CD14-positive monocyte (primary cell): ENCODE results near the gene OR2V2. TPM values are rescaled to one million over a fixed set of nuclear protein-coding genes. Genes with fewer than 3 reads are reported as not detected.
A peak's percentile ranks its signal among the peaks of the same experiment; 100 is the strongest.

ENCODE experiments used
- DNase-seq, 3 donors: peaks; one replicate each; pipeline ENCODE4 v3.0.0-alpha.2; 2011 to 2022
- H2AFZ ChIP-seq: 2 replicates; pipeline ENCODE4 v1.6.0; 2012; ENCODE audit warnings: mild to moderate bottlenecking, low read depth, low read length, inconsistent platforms; ENCODE audit not compliant: insufficient read depth, poor library complexity, severe bottlenecking
- H3K27ac ChIP-seq, 2 donors: 1 replicate in 1 of 2; 2 replicates in 1 of 2; pipeline ENCODE4 v1.5.1; 2012 to 2013; ENCODE audit warnings: low read length in 2 of 2, control low read depth in 1 of 2, inconsistent platforms in 1 of 2, low read depth in 1 of 2, mild to moderate bottlenecking in 1 of 2
- H3K27me3 ChIP-seq, 2 donors: one replicate each; pipeline versions ENCODE4 v1.6.0 to v1.6.1; 2011 to 2013; ENCODE audit warnings: low read length in 2 of 2; ENCODE audit not compliant: control insufficient read depth in 2 of 2, insufficient read depth in 2 of 2
- H3K36me3 ChIP-seq, 2 donors: replicated peaks in 1 of 2; 1 replicate in 1 of 2; 2 replicates in 1 of 2; pipeline versions ENCODE4 v1.5.1 to v1.6.1; 2012 to 2013; ENCODE audit warnings: low read length in 2 of 2, control low read depth in 1 of 2, inconsistent platforms in 1 of 2, mild to moderate bottlenecking in 1 of 2; ENCODE audit not compliant: insufficient read depth in 2 of 2, control insufficient read depth in 1 of 2
- H3K4me1 ChIP-seq, 2 donors: 1 replicate in 1 of 2; 2 replicates in 1 of 2; pipeline versions ENCODE4 v1.5.1 to v1.6.1; 2012 to 2013; ENCODE audit warnings: low read length in 2 of 2, control low read depth in 1 of 2, inconsistent platforms in 1 of 2, mild to moderate bottlenecking in 1 of 2, moderate library complexity in 1 of 2; ENCODE audit not compliant: insufficient read depth in 2 of 2, control insufficient read depth in 1 of 2
- H3K4me2 ChIP-seq: replicated peaks from 2 replicates; pipeline ENCODE3; 2012; ENCODE audit warnings: low read length, moderate library complexity, mild to moderate bottlenecking; ENCODE audit not compliant: poor library complexity, severe bottlenecking; ENCODE audit errors: extremely low read depth
- H3K4me3 ChIP-seq, 3 experiments: fragments of 200-600 bp in 1 of 3; sonication (generic) in 1 of 3; replicated peaks in 1 of 3; 1 replicate in 2 of 3; 2 replicates in 1 of 3; pipeline ENCODE4 v1.5.1; 2011 to 2013; ENCODE audit warnings: low read length in 3 of 3, mild to moderate bottlenecking in 3 of 3, control low read depth in 2 of 3, low read depth in 2 of 3, inconsistent platforms in 1 of 3, moderate library complexity in 1 of 3
- H3K79me2 ChIP-seq: 2 replicates; pipeline ENCODE4 v1.6.0; 2012; ENCODE audit warnings: mild to moderate bottlenecking, control low read depth, inconsistent platforms, low read length, moderate library complexity; ENCODE audit not compliant: insufficient read depth
- H3K9ac ChIP-seq: 2 replicates; pipeline ENCODE4 v1.6.0; 2017; ENCODE audit warnings: low read length, mild to moderate bottlenecking; ENCODE audit not compliant: insufficient read depth, poor library complexity, severe bottlenecking
- H3K9me3 ChIP-seq, 2 donors: replicated peaks in 1 of 2; 1 replicate in 1 of 2; 2 replicates in 1 of 2; pipeline versions ENCODE4 v1.5.1 to v1.6.1; 2012 to 2013; ENCODE audit warnings: low read length in 2 of 2, control low read depth in 1 of 2; ENCODE audit not compliant: control insufficient read depth in 1 of 2, insufficient read depth in 1 of 2
- H4K20me1 ChIP-seq: 2 replicates; pipeline ENCODE4 v1.6.0; 2012; ENCODE audit warnings: mild to moderate bottlenecking, low read length, control low read depth, moderate library complexity; ENCODE audit not compliant: insufficient read depth
- H3K27ac Mint-ChIP-seq, 7 donors: one replicate each; pipeline ENCODE4 v1.8.0; 2020; ENCODE audit warnings: mild to moderate bottlenecking in 7 of 7, mixed read lengths in 7 of 7, moderate library complexity in 6 of 7, inconsistent platforms in 2 of 7
- H3K27me3 Mint-ChIP-seq, 3 donors: one replicate each; pipeline ENCODE4 v1.8.0; 2021 to 2022; ENCODE audit warnings: low read depth in 3 of 3, mild to moderate bottlenecking in 3 of 3, mixed read lengths in 3 of 3, moderate library complexity in 3 of 3, inconsistent platforms in 1 of 3
- H3K36me3 Mint-ChIP-seq, 2 donors: one replicate each; pipeline ENCODE4 v1.8.0; 2020; ENCODE audit warnings: mixed read lengths in 2 of 2, inconsistent platforms in 1 of 2, mild to moderate bottlenecking in 1 of 2
- H3K4me1 Mint-ChIP-seq: one replicate; pipeline ENCODE4 v1.8.0; 2020; ENCODE audit warnings: mild to moderate bottlenecking, mixed read lengths
- H3K4me3 Mint-ChIP-seq, 2 donors: one replicate each; pipeline ENCODE4 v1.8.0; 2020; ENCODE audit warnings: mild to moderate bottlenecking in 2 of 2, mixed read lengths in 2 of 2, moderate library complexity in 1 of 2
- H3K9me3 Mint-ChIP-seq, 7 donors: one replicate each; pipeline ENCODE4 v1.8.0; 2020 to 2022; ENCODE audit warnings: mixed read lengths in 7 of 7, mild to moderate bottlenecking in 6 of 7, moderate library complexity in 6 of 7, inconsistent platforms in 2 of 7
- CTCF ChIP-seq: fragments of 200-600 bp; IDR thresholded peaks from one replicate; pipeline ENCODE4 v1.8.0; 2022; ENCODE audit warnings: antibody characterized with exemption, mild to moderate bottlenecking
- WGBS: methylation state at CpG from one replicate; pipeline ENCODE4 v1.1.5; 2013; ENCODE audit warnings: missing lambda C conversion rate; ENCODE audit not compliant: insufficient coverage; 5-methylcytosine and 5-hydroxymethylcytosine counted together
- intact Hi-C, 2 donors: fragments of 100-400 bp; cut with micrococcal nuclease; formaldehyde crosslinking; loops; one replicate each; pipeline versions ENCODE4 v1.15.0 to v1.15.1; 2023
- polyA plus RNA-seq, 3 donors: library from polyadenylated mRNA; depleted of rRNA in 1 of 3; unstranded in 2 of 3; stranded (reverse) in 1 of 3; fragments of 300-500 nt in 2 of 3; fragments of >200 nt in 1 of 3; fragmentation: Illumina TruSeq in 2 of 3; gene quantifications; 1 replicate in 2 of 3; 2 replicates in 1 of 3; pipeline ENCODE4 v1.2.3, GENCODE V29; 2012 to 2021

OR2V2 gene
- polyA plus RNA-seq, 3 donors: not detected

GRCh38 chr5:181105391-181106025 is 41.9 kb upstream of the OR2V2 start:
- Histone ChIP-seq H3K36me3 (no peaks in the 10 kb centered on the region), H3K27ac (no peak overlapping the region), H3K9me3 (no peaks in the 10 kb centered on the region), H3K4me3 (no peak overlapping the region), H3K27me3 (peaks cover 2 to 20% of the 10 kb centered on the region in 2 donors), H3K79me2 (no peaks in the 10 kb centered on the region), H3K4me1 (no peaks in the 10 kb centered on the region), H2AFZ (no peak overlapping the region), H3K4me2 (no peak overlapping the region), H4K20me1 (no peaks in the 10 kb centered on the region), H3K9ac (no peak overlapping the region)
- DNase-seq: no peak
- peaks cover 0 to 11% (median 5%) of the 10 kb centered on the region in 7 donors for H3K9me3 Mint-ChIP-seq
- H3K36me3 Mint-ChIP-seq: peaks cover 0 to 1% of the 10 kb centered on the region in 2 donors
- H3K4me3 Mint-ChIP-seq: peak overlapping the region in 1 of 2 donors; percentile 35
- no peak overlapping the region for H3K27ac Mint-ChIP-seq
- WGBS: 40% methylated on average over 1 of the region's 7 CpGs
- peaks cover 38 to 51% (median 41%) of the 10 kb centered on the region in 3 donors for H3K27me3 Mint-ChIP-seq
- intact Hi-C loops: no loop called here
- no peak for TF ChIP-seq CTCF
- H3K4me1 Mint-ChIP-seq: peaks cover 10% of the 10 kb centered on the region

GRCh38 chr5:181107699-181108098 is 39.7 kb upstream of the OR2V2 start:
- Mint-ChIP-seq H3K27ac (no peak overlapping the region), H3K4me3 (peak overlapping the region in 1 of 2 donors; percentile 5)
- no peaks in the 10 kb centered on the region for H3K36me3 ChIP-seq

More at GRCh38 chr5:181107699-181108098, 39.7 kb upstream of the OR2V2 start:
- Histone ChIP-seq H2AFZ (no peak overlapping the region), H4K20me1 (no peaks in the 10 kb centered on the region), H3K9ac (no peak overlapping the region), H3K27ac (no peak overlapping the region), H3K4me3 (no peak overlapping the region), H3K27me3 (peaks cover 2 to 25% of the 10 kb centered on the region in 2 donors), H3K4me1 (no peaks in the 10 kb centered on the region), H3K79me2 (no peaks in the 10 kb centered on the region), H3K9me3 (no peaks in the 10 kb centered on the region), H3K4me2 (no peak overlapping the region)
- Mint-ChIP-seq H3K9me3 (peaks cover 0 to 14% (median 6%) of the 10 kb centered on the region in 7 donors), H3K36me3 (peaks cover 0 to 1% of the 10 kb centered on the region in 2 donors), H3K4me1 (peaks cover 10% of the 10 kb centered on the region), H3K27me3 (peaks cover 38 to 68% (median 46%) of the 10 kb centered on the region in 3 donors)
- intact Hi-C loops: no loop called here
- no peak for TF ChIP-seq CTCF
- no peak for DNase-seq
- 86% methylated on average over 9 of the region's 9 CpGs for WGBS
